ENCODE results near the gene SULT1E1. TPM values are rescaled to one million over a fixed set of nuclear protein-coding genes. Genes with fewer than 3 reads are reported as not detected.

SULT1E1 gene
- total RNA-seq, 1 donor from 2014 or later, result not detected

GRCh38 chr4:69860521-69861298, 765 bp upstream of the SULT1E1 start:
- Histone ChIP-seq H3K4me1 (ENCODE audit: insufficient read depth, low read length) (no peaks in the 10 kb centered on the region), H3K4me3 (ENCODE audit: insufficient read depth, low read depth, low read length) (no peak overlapping the region), H3K9ac (ENCODE audit: low read length) (no peak overlapping the region), H3K36me3 (ENCODE audit: insufficient read depth, low read length) (no peaks in the 10 kb centered on the region), H2AFZ (ENCODE audit: low read depth, low read length) (no peak overlapping the region), H3K27me3 (ENCODE audit: insufficient read depth, low read length) (no peaks in the 10 kb centered on the region), H3K79me2 (ENCODE audit: insufficient read depth, low read length) (no peaks in the 10 kb centered on the region), H3K4me2 (ENCODE audit: low read length) (no peak overlapping the region), H3K27ac (ENCODE audit: low read depth, low read length) (no peak overlapping the region), H3K9me3 (ENCODE audit: insufficient read depth, low read depth, low read length) (no peaks in the 10 kb centered on the region), H4K20me1 (ENCODE audit: insufficient read depth, low read length) (no peaks in the 10 kb centered on the region)
- FAIRE-seq (no peak), DNase-seq (ENCODE audit: low read depth) (no peak)
- H3K4me3 Mint-ChIP-seq (ENCODE audit: unreplicated experiment), result no peak overlapping the region
- TF ChIP-seq EZH2 (IDR thresholded peaks at IDR 0.05; ENCODE audit: insufficient read depth, low read length) (no peak), CTCF (IDR thresholded peaks at IDR 0.05; ENCODE audit: insufficient read depth, low read depth, low read length) (no peak)
- no peak overlapping the region for H3K27ac Mint-ChIP-seq (ENCODE audit: unreplicated experiment)
- H3K9me3 Mint-ChIP-seq (ENCODE audit: unreplicated experiment), result no peaks in the 10 kb centered on the region
- H3K36me3 Mint-ChIP-seq (ENCODE audit: low read depth, unreplicated experiment), result no peaks in the 10 kb centered on the region
- no peaks in the 10 kb centered on the region for H3K4me1 Mint-ChIP-seq (ENCODE audit: low read depth, unreplicated experiment)
- H3K27me3 Mint-ChIP-seq (ENCODE audit: low read depth, unreplicated experiment), result no peaks in the 10 kb centered on the region

GRCh38 chr4:69859140-69859685, 732 bp downstream of the SULT1E1 start:
- no peak for FAIRE-seq
- Histone ChIP-seq H3K4me2 (ENCODE audit: low read length) (no peak overlapping the region), H3K9ac (ENCODE audit: low read length) (no peak overlapping the region), H3K36me3 (ENCODE audit: insufficient read depth, low read length) (no peaks in the 10 kb centered on the region), H3K9me3 (ENCODE audit: insufficient read depth, low read depth, low read length) (no peaks in the 10 kb centered on the region), H3K4me1 (ENCODE audit: insufficient read depth, low read length) (no peaks in the 10 kb centered on the region), H3K27ac (ENCODE audit: low read depth, low read length) (no peak overlapping the region), H4K20me1 (ENCODE audit: insufficient read depth, low read length) (no peaks in the 10 kb centered on the region), H3K4me3 (ENCODE audit: insufficient read depth, low read depth, low read length) (no peak overlapping the region), H3K27me3 (ENCODE audit: insufficient read depth, low read length) (no peaks in the 10 kb centered on the region), H2AFZ (ENCODE audit: low read depth, low read length) (no peak overlapping the region), H3K79me2 (ENCODE audit: insufficient read depth, low read length) (no peaks in the 10 kb centered on the region)
- no peak for TF ChIP-seq CTCF (IDR thresholded peaks at IDR 0.05; ENCODE audit: insufficient read depth, low read depth, low read length)
- TF ChIP-seq EZH2 (IDR thresholded peaks at IDR 0.05; ENCODE audit: insufficient read depth, low read length), result no peak
- no peak overlapping the region for H3K27ac Mint-ChIP-seq (ENCODE audit: unreplicated experiment)
- H3K4me3 Mint-ChIP-seq (ENCODE audit: unreplicated experiment), result no peak overlapping the region
- no peaks in the 10 kb centered on the region for H3K9me3 Mint-ChIP-seq (ENCODE audit: unreplicated experiment)
- H3K4me1 Mint-ChIP-seq (ENCODE audit: low read depth, unreplicated experiment), result no peaks in the 10 kb centered on the region
- H3K27me3 Mint-ChIP-seq (ENCODE audit: low read depth, unreplicated experiment), result no peaks in the 10 kb centered on the region
- DNase-seq (ENCODE audit: low read depth), result no peak
- no peaks in the 10 kb centered on the region for H3K36me3 Mint-ChIP-seq (ENCODE audit: low read depth, unreplicated experiment)

GRCh38 chr4:69858690-69859089, 1.3 kb downstream of the SULT1E1 start:
- Histone ChIP-seq H3K4me2 (ENCODE audit: low read length) (no peak overlapping the region), H3K4me3 (ENCODE audit: insufficient read depth, low read depth, low read length) (no peak overlapping the region), H3K9me3 (ENCODE audit: insufficient read depth, low read depth, low read length) (no peaks in the 10 kb centered on the region), H3K79me2 (ENCODE audit: insufficient read depth, low read length) (no peaks in the 10 kb centered on the region), H3K4me1 (ENCODE audit: insufficient read depth, low read length) (no peaks in the 10 kb centered on the region), H3K27ac (ENCODE audit: low read depth, low read length) (no peak overlapping the region), H4K20me1 (ENCODE audit: insufficient read depth, low read length) (no peaks in the 10 kb centered on the region), H3K36me3 (ENCODE audit: insufficient read depth, low read length) (no peaks in the 10 kb centered on the region), H2AFZ (ENCODE audit: low read depth, low read length) (no peak overlapping the region), H3K9ac (ENCODE audit: low read length) (no peak overlapping the region), H3K27me3 (ENCODE audit: insufficient read depth, low read length) (no peaks in the 10 kb centered on the region)
- no peaks in the 10 kb centered on the region for H3K4me1 Mint-ChIP-seq (ENCODE audit: low read depth, unreplicated experiment)
- no peaks in the 10 kb centered on the region for H3K27me3 Mint-ChIP-seq (ENCODE audit: low read depth, unreplicated experiment)
- no peaks in the 10 kb centered on the region for H3K9me3 Mint-ChIP-seq (ENCODE audit: unreplicated experiment)
- FAIRE-seq (no peak), DNase-seq (ENCODE audit: low read depth) (no peak)
- no peaks in the 10 kb centered on the region for H3K36me3 Mint-ChIP-seq (ENCODE audit: low read depth, unreplicated experiment)
- H3K4me3 Mint-ChIP-seq (ENCODE audit: unreplicated experiment), result no peak overlapping the region
- TF ChIP-seq CTCF (IDR thresholded peaks at IDR 0.05; ENCODE audit: insufficient read depth, low read depth, low read length) (no peak), EZH2 (IDR thresholded peaks at IDR 0.05; ENCODE audit: insufficient read depth, low read length) (no peak)
- H3K27ac Mint-ChIP-seq (ENCODE audit: unreplicated experiment), result no peak overlapping the region
